WTC11 (cell line): ENCODE measurements around the gene TBC1D1. TPM values are rescaled to one million over a fixed set of nuclear protein-coding genes. Genes with fewer than 3 reads are reported as not detected.

Experiments
- ATAC-seq: fragments of 200-7000 bp; cut with Tn5 transposase; 2 replicates; pipeline ENCODE4 v1.10.0; 2021; ENCODE audit warnings: mild to moderate bottlenecking, moderate library complexity
- CTCF ChIA-PET: fragments of 300-600 bp; sonication (Branson Sonifier 250); formaldehyde crosslinking; loops from one replicate; lab custom pipeline; 2021; ENCODE audit warnings: antibody characterized with exemption; lab: Charles Lee
- POLR2A ChIA-PET: fragments of 350-600 bp; sonication (Branson Sonifier 250); formaldehyde crosslinking; loops from one replicate; lab custom pipeline; 2021; ENCODE audit warnings: antibody characterized with exemption; lab: Charles Lee
- DNase-seq: peaks from one replicate; pipeline ENCODE4 v3.0.0; 2021; ENCODE audit warnings: low spot score
- H3K27ac Mint-ChIP-seq: 2 replicates; pipeline ENCODE4 v1.8.0; 2021; ENCODE audit warnings: mixed read lengths
- H3K27me3 Mint-ChIP-seq: 2 replicates; pipeline ENCODE4 v1.8.0; 2021; ENCODE audit warnings: low read depth, mild to moderate bottlenecking, moderate library complexity, mixed read lengths
- H3K36me3 Mint-ChIP-seq: 2 replicates; pipeline ENCODE4 v1.8.0; 2021; ENCODE audit warnings: mixed read lengths
- H3K4me1 Mint-ChIP-seq: 2 replicates; pipeline ENCODE4 v1.8.0; 2022; ENCODE audit warnings: mixed read lengths
- H3K4me3 Mint-ChIP-seq: 2 replicates; pipeline ENCODE4 v1.8.0; 2021; ENCODE audit warnings: mild to moderate bottlenecking, moderate library complexity, mixed read lengths
- H3K9me3 Mint-ChIP-seq: 2 replicates; pipeline ENCODE4 v1.8.0; 2021; ENCODE audit warnings: mixed read lengths
- ESRRA ChIP-seq: sonication (generic); formaldehyde crosslinking; IDR thresholded peaks from 2 replicates; pipeline ENCODE4 v1.8.1; 2022; ENCODE audit warnings: mild to moderate bottlenecking, missing genetic modification reagents, borderline replicate concordance
- GABPB1 ChIP-seq: sonication (generic); formaldehyde crosslinking; IDR thresholded peaks from 2 replicates; pipeline ENCODE4 v1.8.1; 2023; ENCODE audit warnings: mild to moderate bottlenecking, missing genetic modification reagents
- HMGA2 ChIP-seq: fragments of 250-450 bp; sonication (Bioruptor Pico); IDR thresholded peaks from 2 replicates; pipeline ENCODE4 v1.4.0; 2021; ENCODE audit warnings: mild to moderate bottlenecking, moderate library complexity
- NFE2L1 ChIP-seq: sonication (generic); formaldehyde crosslinking; IDR thresholded peaks from 2 replicates; pipeline ENCODE4 v1.8.1; 2023; ENCODE audit warnings: missing genetic modification reagents
- NR1H2 ChIP-seq: sonication (generic); formaldehyde crosslinking; IDR thresholded peaks from 2 replicates; pipeline ENCODE4 v1.9.0; 2021; ENCODE audit warnings: mild to moderate bottlenecking, moderate library complexity, missing genetic modification reagents
- NR2C2 ChIP-seq: sonication (generic); formaldehyde crosslinking; IDR thresholded peaks from 2 replicates; pipeline ENCODE4 v1.8.0; 2022; ENCODE audit warnings: mild to moderate bottlenecking, missing genetic modification reagents
- SOX15 ChIP-seq: fragments of 250-450 bp; sonication (Bioruptor Pico); IDR thresholded peaks from 2 replicates; pipeline ENCODE4 v1.9.0; 2021; ENCODE audit warnings: mild to moderate bottlenecking
- TEAD1 ChIP-seq: sonication (generic); formaldehyde crosslinking; IDR thresholded peaks from 2 replicates; pipeline ENCODE4 v1.8.0; 2022; ENCODE audit warnings: mild to moderate bottlenecking, missing genetic modification reagents
- ZNF121 ChIP-seq: sonication (generic); formaldehyde crosslinking; IDR thresholded peaks from 2 replicates; pipeline ENCODE4 v1.8.0; 2023; ENCODE audit warnings: missing genetic modification reagents
- ZNF263 ChIP-seq: sonication (generic); formaldehyde crosslinking; IDR thresholded peaks from 2 replicates; pipeline ENCODE4 v1.8.1; 2022; ENCODE audit warnings: low read depth, mild to moderate bottlenecking, moderate library complexity, missing genetic modification reagents
- ZNF317 ChIP-seq: sonication (generic); formaldehyde crosslinking; IDR thresholded peaks from 2 replicates; pipeline ENCODE4 v1.8.1; 2023; ENCODE audit warnings: low read depth, mild to moderate bottlenecking, moderate library complexity, missing genetic modification reagents, borderline replicate concordance
- total RNA-seq: library from RNA; stranded (reverse); gene quantifications from 3 replicates; pipeline ENCODE4 v1.2.3, GENCODE V29; 2021
- TF ChIP-seq, protein P1 (sequence below): sonication (generic); formaldehyde crosslinking; IDR thresholded peaks from 2 replicates; pipeline ENCODE4 v1.8.1; 2022; ENCODE audit warnings: low read depth, mild to moderate bottlenecking, moderate library complexity, missing genetic modification reagents, borderline replicate concordance
- TF ChIP-seq, protein P2 (sequence below): sonication (generic); formaldehyde crosslinking; IDR thresholded peaks from 2 replicates; pipeline ENCODE4 v1.8.1; 2023; ENCODE audit warnings: mild to moderate bottlenecking, missing genetic modification reagents
- TF ChIP-seq, protein P3 (sequence below): sonication (generic); formaldehyde crosslinking; conservative IDR thresholded peaks from 2 replicates; pipeline ENCODE4 v1.8.1; 2022; ENCODE audit warnings: mild to moderate bottlenecking, missing genetic modification reagents
- TF ChIP-seq, protein P4 (sequence below): sonication (generic); formaldehyde crosslinking; IDR thresholded peaks from 2 replicates; pipeline ENCODE4 v1.8.0; 2023; ENCODE audit warnings: missing genetic modification reagents, mild to moderate bottlenecking, borderline replicate concordance
- TF ChIP-seq, protein P5 (sequence below): fragments of 250-450 bp; sonication (Bioruptor Pico); IDR thresholded peaks from 2 replicates; pipeline ENCODE4 v1.9.0; 2021; ENCODE audit warnings: mild to moderate bottlenecking, borderline replicate concordance

Gene TBC1D1
- total RNA-seq, 1 experiment from 2014 or later = 134 TPM

DNA sequence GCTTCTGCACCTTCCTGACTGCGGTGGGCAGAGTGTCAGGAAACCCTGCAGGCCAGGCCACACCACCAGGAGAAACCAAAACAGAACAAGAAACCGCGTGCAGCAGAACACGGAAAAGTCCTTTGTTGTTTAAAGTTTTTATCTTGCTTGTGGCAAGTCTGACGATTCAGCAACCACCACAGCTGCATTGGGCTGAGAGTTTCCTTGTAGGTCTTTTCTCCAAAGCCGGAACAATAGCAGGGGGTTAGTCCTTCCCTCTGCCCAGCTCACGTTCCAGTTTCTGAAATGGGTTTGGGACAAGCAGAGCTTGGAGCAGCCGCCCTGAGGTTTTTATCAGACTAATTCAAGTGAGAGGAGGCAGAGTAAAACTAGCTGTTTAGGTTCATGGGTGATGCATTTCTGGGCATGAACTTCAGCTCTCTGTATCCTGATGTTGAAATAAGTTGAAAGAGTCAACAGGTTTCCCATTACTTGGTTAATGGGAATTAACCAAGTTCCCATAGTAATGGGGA, 286.2 kb downstream of the TBC1D1 start:
- POLR2A ChIA-PET = no interaction called here
- H3K4me1 Mint-ChIP-seq = peaks cover 7% of the 10 kb centered on the region
- no peak overlapping the region for H3K27ac Mint-ChIP-seq
- H3K27me3 Mint-ChIP-seq = no peaks in the 10 kb centered on the region; the same call in 1 of the 2 replicates
- no peak overlapping the region for H3K4me3 Mint-ChIP-seq
- TF ChIP-seq NR2C2 (CRISPR knock-in tag) (no peak), GABPB1 (CRISPR knock-in tag) (no peak), SOX15 (CRISPR knock-in tag) (no peak), ZNF121 (CRISPR knock-in tag) (no peak), ZNF263 (no peak)
- TF ChIP-seq, protein P1, sequence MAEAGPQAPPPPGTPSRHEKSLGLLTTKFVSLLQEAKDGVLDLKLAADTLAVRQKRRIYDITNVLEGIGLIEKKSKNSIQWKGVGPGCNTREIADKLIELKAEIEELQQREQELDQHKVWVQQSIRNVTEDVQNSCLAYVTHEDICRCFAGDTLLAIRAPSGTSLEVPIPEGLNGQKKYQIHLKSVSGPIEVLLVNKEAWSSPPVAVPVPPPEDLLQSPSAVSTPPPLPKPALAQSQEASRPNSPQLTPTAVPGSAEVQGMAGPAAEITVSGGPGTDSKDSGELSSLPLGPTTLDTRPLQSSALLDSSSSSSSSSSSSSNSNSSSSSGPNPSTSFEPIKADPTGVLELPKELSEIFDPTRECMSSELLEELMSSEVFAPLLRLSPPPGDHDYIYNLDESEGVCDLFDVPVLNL (CRISPR knock-in tag) = no peak
- TF ChIP-seq, protein P2, sequence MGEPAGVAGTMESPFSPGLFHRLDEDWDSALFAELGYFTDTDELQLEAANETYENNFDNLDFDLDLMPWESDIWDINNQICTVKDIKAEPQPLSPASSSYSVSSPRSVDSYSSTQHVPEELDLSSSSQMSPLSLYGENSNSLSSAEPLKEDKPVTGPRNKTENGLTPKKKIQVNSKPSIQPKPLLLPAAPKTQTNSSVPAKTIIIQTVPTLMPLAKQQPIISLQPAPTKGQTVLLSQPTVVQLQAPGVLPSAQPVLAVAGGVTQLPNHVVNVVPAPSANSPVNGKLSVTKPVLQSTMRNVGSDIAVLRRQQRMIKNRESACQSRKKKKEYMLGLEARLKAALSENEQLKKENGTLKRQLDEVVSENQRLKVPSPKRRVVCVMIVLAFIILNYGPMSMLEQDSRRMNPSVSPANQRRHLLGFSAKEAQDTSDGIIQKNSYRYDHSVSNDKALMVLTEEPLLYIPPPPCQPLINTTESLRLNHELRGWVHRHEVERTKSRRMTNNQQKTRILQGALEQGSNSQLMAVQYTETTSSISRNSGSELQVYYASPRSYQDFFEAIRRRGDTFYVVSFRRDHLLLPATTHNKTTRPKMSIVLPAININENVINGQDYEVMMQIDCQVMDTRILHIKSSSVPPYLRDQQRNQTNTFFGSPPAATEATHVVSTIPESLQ = no peak
- TF ChIP-seq, protein P3, sequence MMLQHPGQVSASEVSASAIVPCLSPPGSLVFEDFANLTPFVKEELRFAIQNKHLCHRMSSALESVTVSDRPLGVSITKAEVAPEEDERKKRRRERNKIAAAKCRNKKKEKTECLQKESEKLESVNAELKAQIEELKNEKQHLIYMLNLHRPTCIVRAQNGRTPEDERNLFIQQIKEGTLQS (CRISPR knock-in tag) = no peak
- peaks cover 28% of the 10 kb centered on the region for H3K36me3 Mint-ChIP-seq
- DNase-seq (no peak), ATAC-seq (no peak)
- H3K9me3 Mint-ChIP-seq = peaks cover 33% of the 10 kb centered on the region
- CTCF ChIA-PET = interaction anchor here (0.7 kb wide), 2 partner anchors 108 to 142 kb away, joined by 3 to 4 read pairs; no protein-coding TSS in a partner anchor

GRCh38 chr4:38177641-38178391, 286.9 kb downstream of the TBC1D1 start:
- Mint-ChIP-seq H3K4me3 (no peak overlapping the region), H3K36me3 (peaks cover 30% of the 10 kb centered on the region), H3K27me3 (peaks cover 1% of the 10 kb centered on the region), H3K9me3 (peaks cover 33% of the 10 kb centered on the region), H3K4me1 (peaks cover 7% of the 10 kb centered on the region), H3K27ac (no peak overlapping the region)
- no peak for TF ChIP-seq ESRRA (CRISPR knock-in tag)
- no peak for DNase-seq
- ATAC-seq = no peak
- POLR2A ChIA-PET = interaction anchor here (0.5 kb wide), 1 partner anchor 284 kb away, joined by 4 read pairs; no protein-coding TSS in a partner anchor
- CTCF ChIA-PET = interaction anchor here (3.0 kb wide), 1 partner anchor 109 kb away, joined by 36 read pairs; no protein-coding TSS in a partner anchor

DNA sequence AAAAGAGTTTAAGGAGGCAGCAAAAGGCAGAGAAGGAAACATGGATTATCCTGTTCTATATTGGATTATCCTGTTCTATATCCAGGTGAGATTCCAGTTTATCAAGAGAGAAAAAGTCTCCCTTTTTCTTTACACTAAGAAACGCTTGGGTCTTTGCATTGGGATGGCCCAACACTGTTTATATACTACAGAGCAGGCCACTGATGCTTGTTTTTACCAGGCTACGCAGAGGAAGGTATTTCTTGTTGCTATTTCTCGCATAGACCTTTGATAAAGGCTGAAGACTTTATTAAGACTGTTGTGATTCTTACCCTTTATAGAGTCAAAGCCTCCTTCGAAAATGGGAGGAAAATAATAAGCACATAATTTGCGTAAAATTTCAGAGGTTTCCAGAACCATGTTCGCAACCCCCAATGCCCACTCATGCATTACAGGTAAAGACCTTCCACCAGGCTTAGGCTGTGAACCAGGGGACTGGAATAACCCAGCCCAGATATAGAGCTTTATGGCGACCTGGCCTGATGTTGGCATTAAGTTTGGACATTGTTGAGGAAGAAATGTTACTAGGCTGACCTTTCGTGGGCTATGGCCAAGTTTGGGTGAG, 287.6 kb downstream of the TBC1D1 start:
- DNase-seq (no peak), ATAC-seq (no peak)
- no peak overlapping the region for H3K4me3 Mint-ChIP-seq
- peaks cover 7% of the 10 kb centered on the region for H3K4me1 Mint-ChIP-seq
- peaks cover 8% of the 10 kb centered on the region for H3K27me3 Mint-ChIP-seq
- CTCF ChIA-PET = interaction anchor here (0.7 to 3.0 kb wide), 5 partner anchors 15 to 682 kb away, joined by 4 to 36 read pairs (median 4); no protein-coding TSS in a partner anchor
- POLR2A ChIA-PET = no interaction called here
- no peak overlapping the region for H3K27ac Mint-ChIP-seq
- H3K9me3 Mint-ChIP-seq = peaks cover 38% of the 10 kb centered on the region
- peaks cover 37% of the 10 kb centered on the region for H3K36me3 Mint-ChIP-seq
- TF ChIP-seq ZNF317 (no peak), HMGA2 (CRISPR knock-in tag) (no peak), ZNF121 (CRISPR knock-in tag) (no peak), ESRRA (CRISPR knock-in tag) (no peak), NFE2L1 (no peak), NR1H2 (CRISPR knock-in tag) (no peak), TEAD1 (CRISPR knock-in tag) (no peak)
- TF ChIP-seq, protein P4, sequence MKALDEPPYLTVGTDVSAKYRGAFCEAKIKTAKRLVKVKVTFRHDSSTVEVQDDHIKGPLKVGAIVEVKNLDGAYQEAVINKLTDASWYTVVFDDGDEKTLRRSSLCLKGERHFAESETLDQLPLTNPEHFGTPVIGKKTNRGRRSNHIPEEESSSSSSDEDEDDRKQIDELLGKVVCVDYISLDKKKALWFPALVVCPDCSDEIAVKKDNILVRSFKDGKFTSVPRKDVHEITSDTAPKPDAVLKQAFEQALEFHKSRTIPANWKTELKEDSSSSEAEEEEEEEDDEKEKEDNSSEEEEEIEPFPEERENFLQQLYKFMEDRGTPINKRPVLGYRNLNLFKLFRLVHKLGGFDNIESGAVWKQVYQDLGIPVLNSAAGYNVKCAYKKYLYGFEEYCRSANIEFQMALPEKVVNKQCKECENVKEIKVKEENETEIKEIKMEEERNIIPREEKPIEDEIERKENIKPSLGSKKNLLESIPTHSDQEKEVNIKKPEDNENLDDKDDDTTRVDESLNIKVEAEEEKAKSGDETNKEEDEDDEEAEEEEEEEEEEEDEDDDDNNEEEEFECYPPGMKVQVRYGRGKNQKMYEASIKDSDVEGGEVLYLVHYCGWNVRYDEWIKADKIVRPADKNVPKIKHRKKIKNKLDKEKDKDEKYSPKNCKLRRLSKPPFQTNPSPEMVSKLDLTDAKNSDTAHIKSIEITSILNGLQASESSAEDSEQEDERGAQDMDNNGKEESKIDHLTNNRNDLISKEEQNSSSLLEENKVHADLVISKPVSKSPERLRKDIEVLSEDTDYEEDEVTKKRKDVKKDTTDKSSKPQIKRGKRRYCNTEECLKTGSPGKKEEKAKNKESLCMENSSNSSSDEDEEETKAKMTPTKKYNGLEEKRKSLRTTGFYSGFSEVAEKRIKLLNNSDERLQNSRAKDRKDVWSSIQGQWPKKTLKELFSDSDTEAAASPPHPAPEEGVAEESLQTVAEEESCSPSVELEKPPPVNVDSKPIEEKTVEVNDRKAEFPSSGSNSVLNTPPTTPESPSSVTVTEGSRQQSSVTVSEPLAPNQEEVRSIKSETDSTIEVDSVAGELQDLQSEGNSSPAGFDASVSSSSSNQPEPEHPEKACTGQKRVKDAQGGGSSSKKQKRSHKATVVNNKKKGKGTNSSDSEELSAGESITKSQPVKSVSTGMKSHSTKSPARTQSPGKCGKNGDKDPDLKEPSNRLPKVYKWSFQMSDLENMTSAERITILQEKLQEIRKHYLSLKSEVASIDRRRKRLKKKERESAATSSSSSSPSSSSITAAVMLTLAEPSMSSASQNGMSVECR (CRISPR knock-in tag) = no peak
- TF ChIP-seq, protein P5, sequence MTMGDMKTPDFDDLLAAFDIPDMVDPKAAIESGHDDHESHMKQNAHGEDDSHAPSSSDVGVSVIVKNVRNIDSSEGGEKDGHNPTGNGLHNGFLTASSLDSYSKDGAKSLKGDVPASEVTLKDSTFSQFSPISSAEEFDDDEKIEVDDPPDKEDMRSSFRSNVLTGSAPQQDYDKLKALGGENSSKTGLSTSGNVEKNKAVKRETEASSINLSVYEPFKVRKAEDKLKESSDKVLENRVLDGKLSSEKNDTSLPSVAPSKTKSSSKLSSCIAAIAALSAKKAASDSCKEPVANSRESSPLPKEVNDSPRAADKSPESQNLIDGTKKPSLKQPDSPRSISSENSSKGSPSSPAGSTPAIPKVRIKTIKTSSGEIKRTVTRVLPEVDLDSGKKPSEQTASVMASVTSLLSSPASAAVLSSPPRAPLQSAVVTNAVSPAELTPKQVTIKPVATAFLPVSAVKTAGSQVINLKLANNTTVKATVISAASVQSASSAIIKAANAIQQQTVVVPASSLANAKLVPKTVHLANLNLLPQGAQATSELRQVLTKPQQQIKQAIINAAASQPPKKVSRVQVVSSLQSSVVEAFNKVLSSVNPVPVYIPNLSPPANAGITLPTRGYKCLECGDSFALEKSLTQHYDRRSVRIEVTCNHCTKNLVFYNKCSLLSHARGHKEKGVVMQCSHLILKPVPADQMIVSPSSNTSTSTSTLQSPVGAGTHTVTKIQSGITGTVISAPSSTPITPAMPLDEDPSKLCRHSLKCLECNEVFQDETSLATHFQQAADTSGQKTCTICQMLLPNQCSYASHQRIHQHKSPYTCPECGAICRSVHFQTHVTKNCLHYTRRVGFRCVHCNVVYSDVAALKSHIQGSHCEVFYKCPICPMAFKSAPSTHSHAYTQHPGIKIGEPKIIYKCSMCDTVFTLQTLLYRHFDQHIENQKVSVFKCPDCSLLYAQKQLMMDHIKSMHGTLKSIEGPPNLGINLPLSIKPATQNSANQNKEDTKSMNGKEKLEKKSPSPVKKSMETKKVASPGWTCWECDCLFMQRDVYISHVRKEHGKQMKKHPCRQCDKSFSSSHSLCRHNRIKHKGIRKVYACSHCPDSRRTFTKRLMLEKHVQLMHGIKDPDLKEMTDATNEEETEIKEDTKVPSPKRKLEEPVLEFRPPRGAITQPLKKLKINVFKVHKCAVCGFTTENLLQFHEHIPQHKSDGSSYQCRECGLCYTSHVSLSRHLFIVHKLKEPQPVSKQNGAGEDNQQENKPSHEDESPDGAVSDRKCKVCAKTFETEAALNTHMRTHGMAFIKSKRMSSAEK (CRISPR knock-in tag) = no peak
